Right renal pelvis (tissue), 4 donors: ENCODE measurements around the gene TPGS1. TPM values are rescaled to one million over a fixed set of nuclear protein-coding genes. Genes with fewer than 3 reads are reported as not detected.
A peak's percentile ranks its signal among the peaks of the same experiment; 100 is the strongest.

Experiments
- DNase-seq, 4 donors: peaks; one replicate each; pipeline ENCODE4 v3.0.0-alpha.2; 2013; ENCODE audit warnings: low read depth in 4 of 4, low spot score in 3 of 4, missing footprints in 1 of 4
- polyA plus RNA-seq, 4 donors: library from polyadenylated mRNA; unstranded; fragments of 120-200 nt; gene quantifications; one replicate each; pipeline ENCODE4 v1.2.1, GENCODE V29; 2013; ENCODE audit not compliant: insufficient read length in 4 of 4

The TPGS1 gene
- polyA plus RNA-seq = 10 to 100 TPM in 1 of 4 donors, 1 to 10 TPM in 3; 5.5 to 18.3 (median 6.6) TPM

GRCh38 chr19:507286-508203, at the start of gene TPGS1:
Gene TPGS1 (plus strand): TSS chr19:507497. CDS start chr19:507507, 10 bp downstream.
- DNase-seq = peak in 2 of 4 donors; percentile 46 to 100

- no peak for DNase-seq
These were observed 49.7 kb upstream of the TPGS1 start for GRCh38 chr19:457636-458035.

GRCh38 chr19:458091-459042, 48.9 kb upstream of the TPGS1 start:
- no peak for DNase-seq

- DNase-seq = peak; percentile 28 to 50 (median 47)
These were observed 47.4 kb upstream of the TPGS1 start for GRCh38 chr19:459724-460511.

- DNase-seq = no peak
These were observed 46.2 kb upstream of the TPGS1 start, which contains the start of gene SHC2 for GRCh38 chr19:460877-461720. Gene SHC2 (minus strand): TSS chr19:461033. CDS start chr19:460996, 37 bp downstream.

- no peak for DNase-seq
These were observed 45.4 kb upstream of the TPGS1 start for GRCh38 chr19:461721-462551.

- DNase-seq = no peak
These were observed 43.7 kb upstream of the TPGS1 start for GRCh38 chr19:463483-464207.

- DNase-seq = no peak
These were observed 43.1 kb upstream of the TPGS1 start for GRCh38 chr19:464208-464545.

- no peak for DNase-seq
These were observed 42.1 kb upstream of the TPGS1 start for GRCh38 chr19:465056-465816.

GRCh38 chr19:467554-467953, 39.7 kb upstream of the TPGS1 start:
- DNase-seq = no peak

GRCh38 chr19:468587-469256, 38.6 kb upstream of the TPGS1 start:
- no peak for DNase-seq

GRCh38 chr19:469833-470232, 37.5 kb upstream of the TPGS1 start:
- no peak for DNase-seq

GRCh38 chr19:470701-471100, 36.6 kb upstream of the TPGS1 start:
- DNase-seq = no peak

GRCh38 chr19:472005-472858, 35.1 kb upstream of the TPGS1 start:
- DNase-seq = no peak
